DMS114 treated with DMSO at 0.1 percent for 48 hours (cell line): Measurements from ENCODE around the gene ARG2.

Experiments
- DNase-seq: peaks from one replicate; lab custom pipeline; 2025; ENCODE audit not compliant: unreplicated experiment; lab: John Stamatoyannopoulos, UW

Gene ARG2

GRCh38 chr14:67680121-67680602, 60.4 kb downstream of the ARG2 start:
- DNase-seq = no peak

GRCh38 chr14:67680941-67681340, 61.2 kb downstream of the ARG2 start:
- no peak for DNase-seq

GRCh38 chr14:67683842-67684241, 64.1 kb downstream of the ARG2 start:
- DNase-seq = no peak

- no peak for DNase-seq
Observed at GRCh38 chr14:67690011-67690410, 70.3 kb downstream of the ARG2 start.

- DNase-seq = peak; percentile 33
Observed at GRCh38 chr14:67694791-67695393, 75.2 kb downstream of the ARG2 start.

- DNase-seq = peak; percentile 92
Observed at GRCh38 chr14:67695394-67695949, 75.8 kb downstream of the ARG2 start, which contains the start of gene RDH11. TSS of gene RDH11 (minus strand) at chr14:67695764. CDS start at chr14:67695703, 61 bp downstream.

- no peak for DNase-seq
Observed at GRCh38 chr14:67697006-67697405, 77.3 kb downstream of the ARG2 start.

GRCh38 chr14:67698179-67698578, 78.5 kb downstream of the ARG2 start:
- no peak for DNase-seq
